Liver (tissue), 9 donors: ENCODE data around the gene AIG1. TPM values are rescaled to one million over a fixed set of nuclear protein-coding genes. Genes with fewer than 3 reads are reported as not detected.

Source experiments
- DNase-seq: peaks from one replicate; pipeline ENCODE4 v3.0.0-alpha.2; 2017; ENCODE audit warnings: low spot score
- H3K27ac ChIP-seq, 2 donors: one replicate each; pipeline ENCODE4 v1.7.0; 2013; ENCODE audit warnings: inconsistent platforms in 2 of 2, low read length in 2 of 2, control low read depth in 1 of 2, low read depth in 1 of 2, mild to moderate bottlenecking in 1 of 2
- H3K27me3 ChIP-seq, 4 donors: one replicate each; pipeline versions ENCODE4 v1.6.1 to v1.7.0; 2013; ENCODE audit warnings: low read length in 3 of 4, inconsistent platforms in 1 of 4, mild to moderate bottlenecking in 1 of 4, moderate library complexity in 1 of 4; ENCODE audit not compliant: control insufficient read depth in 4 of 4, insufficient read depth in 4 of 4
- H3K36me3 ChIP-seq, 4 donors: one replicate each; pipeline versions ENCODE4 v1.6.1 to v1.7.0; 2013; ENCODE audit warnings: low read length in 3 of 4, mild to moderate bottlenecking in 3 of 4, low read depth in 1 of 4, moderate library complexity in 1 of 4; ENCODE audit not compliant: control insufficient read depth in 4 of 4, insufficient read depth in 3 of 4
- H3K4me1 ChIP-seq, 4 donors: one replicate each; pipeline versions ENCODE4 v1.6.1 to v1.7.0; 2013; ENCODE audit warnings: low read length in 3 of 4, mild to moderate bottlenecking in 3 of 4, moderate library complexity in 1 of 4; ENCODE audit not compliant: control insufficient read depth in 4 of 4, insufficient read depth in 4 of 4
- H3K4me3 ChIP-seq, 3 donors: one replicate each; pipeline versions ENCODE4 v1.6.1 to v1.7.0; 2013; ENCODE audit warnings: low read length in 3 of 3, control low read depth in 1 of 3, low read depth in 1 of 3, mild to moderate bottlenecking in 1 of 3
- H3K9ac ChIP-seq, 2 donors: one replicate each; pipeline ENCODE4 v1.7.0; 2013; ENCODE audit warnings: low read length in 2 of 2, mild to moderate bottlenecking in 2 of 2, moderate library complexity in 2 of 2, control low read depth in 1 of 2, low read depth in 1 of 2
- H3K9me3 ChIP-seq, 4 donors: one replicate each; pipeline versions ENCODE4 v1.6.1 to v1.7.0; 2013; ENCODE audit warnings: low read length in 3 of 4; ENCODE audit not compliant: control insufficient read depth in 4 of 4
- EGR1 ChIP-seq, 2 donors: IDR thresholded peaks; 2 replicates each; pipeline ENCODE4 v1.6.1; 2016 to 2018; ENCODE audit warnings: antibody characterized with exemption in 2 of 2, low read depth in 2 of 2
- FOXA1 ChIP-seq: IDR thresholded peaks from 2 replicates; pipeline ENCODE4 v1.6.1; 2016; ENCODE audit warnings: antibody characterized with exemption
- FOXA2 ChIP-seq: IDR thresholded peaks from 2 replicates; pipeline ENCODE4 v1.6.1; 2016; ENCODE audit warnings: antibody characterized with exemption
- GABPA ChIP-seq, 2 donors: IDR thresholded peaks in 1 of 2; conservative IDR thresholded peaks in 1 of 2; 2 replicates each; pipeline ENCODE4 v1.6.1; 2016; ENCODE audit warnings: antibody characterized with exemption in 2 of 2, mild to moderate bottlenecking in 1 of 2, moderate library complexity in 1 of 2
- HNF4A ChIP-seq, 2 donors: conservative IDR thresholded peaks; 2 replicates each; pipeline ENCODE4 v1.6.1; 2016; ENCODE audit warnings: antibody characterized with exemption in 2 of 2, mild to moderate bottlenecking in 2 of 2
- HNF4G ChIP-seq: IDR thresholded peaks from 2 replicates; pipeline ENCODE4 v1.6.1; 2016; ENCODE audit warnings: antibody characterized with exemption
- JUND ChIP-seq, 2 donors: IDR thresholded peaks; 2 replicates each; pipeline ENCODE4 v1.6.1; 2016; ENCODE audit warnings: antibody characterized with exemption in 2 of 2
- NR2F2 ChIP-seq: IDR thresholded peaks from 2 replicates; pipeline ENCODE4 v1.6.1; 2016; ENCODE audit warnings: antibody characterized with exemption
- RAD21 ChIP-seq, 2 donors: IDR thresholded peaks; 2 replicates each; pipeline ENCODE4 v1.6.1; 2016; ENCODE audit warnings: antibody characterized with exemption in 2 of 2, mild to moderate bottlenecking in 2 of 2
- RXRA ChIP-seq, 2 donors: IDR thresholded peaks; 2 replicates each; pipeline ENCODE4 v1.6.1; 2017 to 2018; ENCODE audit warnings: antibody characterized with exemption in 2 of 2, mild to moderate bottlenecking in 1 of 2
- SP1 ChIP-seq: IDR thresholded peaks from 2 replicates; pipeline ENCODE4 v1.6.1; 2018; ENCODE audit warnings: antibody characterized with exemption, mild to moderate bottlenecking
- TAF1 ChIP-seq: conservative IDR thresholded peaks from 2 replicates; pipeline ENCODE4 v1.6.1; 2016; ENCODE audit warnings: antibody characterized with exemption, mild to moderate bottlenecking
- YY1 ChIP-seq: IDR thresholded peaks from 2 replicates; pipeline ENCODE4 v1.6.1; 2016; ENCODE audit warnings: antibody characterized with exemption, mild to moderate bottlenecking
- WGBS: extraction: QIAGEN DNeasy Blood & Tissue Kit; methylation state at CpG from one replicate; pipeline ENCODE4 v1.1.7; 2013; 5-methylcytosine and 5-hydroxymethylcytosine counted together
- polyA plus RNA-seq, 2 donors: library from polyadenylated mRNA; stranded (reverse) in 1 of 2; unstranded in 1 of 2; fragments of 200-250 nt in 1 of 2; fragments of >200 nt in 1 of 2; fragmentation: Nextera tagmentation in 1 of 2; extraction: Ambion mirVana in 1 of 2; gene quantifications; one replicate each; pipeline versions ENCODE4 v1.2.1 to v1.2.3, GENCODE V29; 2013 to 2015
- total RNA-seq, 2 donors: library from RNA; depleted of rRNA; stranded (reverse); fragments of >200 nt; gene quantifications; one replicate each; pipeline ENCODE4 v1.2.3, GENCODE V29; 2014
- TF ChIP-seq, protein P1 (sequence below): IDR thresholded peaks from 2 replicates; pipeline ENCODE4 v1.6.1; 2016; ENCODE audit warnings: antibody characterized with exemption, mild to moderate bottlenecking
- TF ChIP-seq, protein P2 (sequence below): IDR thresholded peaks from 2 replicates; pipeline ENCODE4 v1.6.1; 2016; ENCODE audit warnings: antibody characterized with exemption
- TF ChIP-seq, protein P3 (sequence below): IDR thresholded peaks from 2 replicates; pipeline ENCODE4 v1.6.1; 2016; ENCODE audit warnings: antibody characterized with exemption
- TF ChIP-seq, protein P4 (sequence below): IDR thresholded peaks from 2 replicates; pipeline ENCODE4 v1.6.1; 2016; ENCODE audit warnings: antibody characterized with exemption
- TF ChIP-seq, protein P5 (sequence below): fragments of 150-350 bp; IDR thresholded peaks from 2 replicates; pipeline ENCODE4 v1.5.1; 2017; ENCODE audit warnings: improper control_type of control experiment, low read depth, low read length; ENCODE audit not compliant: missing input control
- donor health status: healthy.
- donor health status: healthy.
- donor health status: healthy.
- donor health status: healthy.
- donor health status: healthy.

The AIG1 gene
- total and polyA plus RNA-seq, 4 donors = 74.8 to 169 (median 121) TPM

DNA sequence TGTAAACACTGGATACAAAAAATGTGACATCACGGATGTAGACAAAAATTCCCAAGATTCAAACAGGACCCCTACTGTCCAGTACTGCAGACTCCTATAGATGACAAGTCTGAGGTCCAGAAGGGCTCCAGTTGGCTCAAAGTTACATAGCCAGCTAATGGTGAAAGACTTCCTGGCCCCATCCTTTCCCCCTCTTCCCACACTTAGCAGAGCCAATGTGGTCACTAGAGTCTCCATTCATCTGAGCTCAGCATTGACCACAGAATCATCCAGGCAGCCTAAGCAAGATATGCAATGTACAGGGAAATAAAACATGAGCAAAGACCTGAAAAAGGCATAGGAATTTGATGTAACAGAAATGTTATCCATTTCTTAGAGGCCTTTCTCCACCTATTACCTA, 209.3 kb downstream of the AIG1 start:
- TF ChIP-seq HNF4G = no peak
- no peak for TF ChIP-seq FOXA2
- TF ChIP-seq, protein P1, sequence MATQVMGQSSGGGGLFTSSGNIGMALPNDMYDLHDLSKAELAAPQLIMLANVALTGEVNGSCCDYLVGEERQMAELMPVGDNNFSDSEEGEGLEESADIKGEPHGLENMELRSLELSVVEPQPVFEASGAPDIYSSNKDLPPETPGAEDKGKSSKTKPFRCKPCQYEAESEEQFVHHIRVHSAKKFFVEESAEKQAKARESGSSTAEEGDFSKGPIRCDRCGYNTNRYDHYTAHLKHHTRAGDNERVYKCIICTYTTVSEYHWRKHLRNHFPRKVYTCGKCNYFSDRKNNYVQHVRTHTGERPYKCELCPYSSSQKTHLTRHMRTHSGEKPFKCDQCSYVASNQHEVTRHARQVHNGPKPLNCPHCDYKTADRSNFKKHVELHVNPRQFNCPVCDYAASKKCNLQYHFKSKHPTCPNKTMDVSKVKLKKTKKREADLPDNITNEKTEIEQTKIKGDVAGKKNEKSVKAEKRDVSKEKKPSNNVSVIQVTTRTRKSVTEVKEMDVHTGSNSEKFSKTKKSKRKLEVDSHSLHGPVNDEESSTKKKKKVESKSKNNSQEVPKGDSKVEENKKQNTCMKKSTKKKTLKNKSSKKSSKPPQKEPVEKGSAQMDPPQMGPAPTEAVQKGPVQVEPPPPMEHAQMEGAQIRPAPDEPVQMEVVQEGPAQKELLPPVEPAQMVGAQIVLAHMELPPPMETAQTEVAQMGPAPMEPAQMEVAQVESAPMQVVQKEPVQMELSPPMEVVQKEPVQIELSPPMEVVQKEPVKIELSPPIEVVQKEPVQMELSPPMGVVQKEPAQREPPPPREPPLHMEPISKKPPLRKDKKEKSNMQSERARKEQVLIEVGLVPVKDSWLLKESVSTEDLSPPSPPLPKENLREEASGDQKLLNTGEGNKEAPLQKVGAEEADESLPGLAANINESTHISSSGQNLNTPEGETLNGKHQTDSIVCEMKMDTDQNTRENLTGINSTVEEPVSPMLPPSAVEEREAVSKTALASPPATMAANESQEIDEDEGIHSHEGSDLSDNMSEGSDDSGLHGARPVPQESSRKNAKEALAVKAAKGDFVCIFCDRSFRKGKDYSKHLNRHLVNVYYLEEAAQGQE = no peak
- no peak for TF ChIP-seq YY1
- TF ChIP-seq EGR1 (IDR thresholded peaks at IDR 0.05; ENCODE audit: low read depth in 2 of 2) = no peak
- TF ChIP-seq RXRA (IDR thresholded peaks at IDR 0.05) = no peak
- TF ChIP-seq NR2F2 = no peak
- no peak for TF ChIP-seq GABPA (IDR thresholded peaks at IDR 0.05 in 1 of 2, conservative IDR thresholded peaks at IDR 0.05 in 1 of 2)
- TF ChIP-seq, protein P2, sequence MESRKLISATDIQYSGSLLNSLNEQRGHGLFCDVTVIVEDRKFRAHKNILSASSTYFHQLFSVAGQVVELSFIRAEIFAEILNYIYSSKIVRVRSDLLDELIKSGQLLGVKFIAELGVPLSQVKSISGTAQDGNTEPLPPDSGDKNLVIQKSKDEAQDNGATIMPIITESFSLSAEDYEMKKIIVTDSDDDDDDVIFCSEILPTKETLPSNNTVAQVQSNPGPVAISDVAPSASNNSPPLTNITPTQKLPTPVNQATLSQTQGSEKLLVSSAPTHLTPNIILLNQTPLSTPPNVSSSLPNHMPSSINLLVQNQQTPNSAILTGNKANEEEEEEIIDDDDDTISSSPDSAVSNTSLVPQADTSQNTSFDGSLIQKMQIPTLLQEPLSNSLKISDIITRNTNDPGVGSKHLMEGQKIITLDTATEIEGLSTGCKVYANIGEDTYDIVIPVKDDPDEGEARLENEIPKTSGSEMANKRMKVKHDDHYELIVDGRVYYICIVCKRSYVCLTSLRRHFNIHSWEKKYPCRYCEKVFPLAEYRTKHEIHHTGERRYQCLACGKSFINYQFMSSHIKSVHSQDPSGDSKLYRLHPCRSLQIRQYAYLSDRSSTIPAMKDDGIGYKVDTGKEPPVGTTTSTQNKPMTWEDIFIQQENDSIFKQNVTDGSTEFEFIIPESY = no peak
- TF ChIP-seq, protein P3, sequence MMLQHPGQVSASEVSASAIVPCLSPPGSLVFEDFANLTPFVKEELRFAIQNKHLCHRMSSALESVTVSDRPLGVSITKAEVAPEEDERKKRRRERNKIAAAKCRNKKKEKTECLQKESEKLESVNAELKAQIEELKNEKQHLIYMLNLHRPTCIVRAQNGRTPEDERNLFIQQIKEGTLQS = no peak
- no peak overlapping the region for H3K9ac ChIP-seq
- no peak for DNase-seq
- H3K36me3 ChIP-seq = peaks cover 0 to 2% (median 0%) of the 10 kb centered on the region in 4 donors
- H3K27me3 ChIP-seq = no peaks in the 10 kb centered on the region
- no peak overlapping the region for H3K4me3 ChIP-seq
- H3K9me3 ChIP-seq = no peaks in the 10 kb centered on the region
- H3K27ac ChIP-seq = no peak overlapping the region
- WGBS = 90% methylated on average over 1 of the region's 1 CpG
- H3K4me1 ChIP-seq = peaks cover 0 to 4% (median 3%) of the 10 kb centered on the region in 4 donors

DNA sequence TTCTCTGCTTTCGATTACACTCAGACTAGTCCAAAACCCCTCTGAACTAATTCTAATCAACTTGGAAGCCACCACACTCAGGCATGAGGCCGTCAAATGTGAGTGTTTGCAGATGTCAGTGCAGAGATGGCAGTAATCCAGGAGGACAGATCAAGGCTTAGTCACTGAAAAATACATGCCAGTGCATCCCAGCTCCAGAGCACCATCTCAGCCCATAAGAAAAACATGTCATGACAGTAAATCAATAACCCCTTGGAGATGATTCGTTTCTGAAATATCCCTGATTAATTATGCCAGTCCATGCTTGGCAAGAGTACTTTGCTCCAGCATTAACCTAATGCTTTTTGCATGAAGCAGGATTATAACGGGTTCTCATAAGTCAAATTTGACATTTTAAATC, 210.3 kb downstream of the AIG1 start:
- peaks cover 0 to 4% (median 3%) of the 10 kb centered on the region in 4 donors for H3K4me1 ChIP-seq
- WGBS = 56% methylated on average over 4 of the region's 4 CpGs
- H3K4me3 ChIP-seq = no peak overlapping the region
- peaks cover 0 to 2% (median 0%) of the 10 kb centered on the region in 4 donors for H3K36me3 ChIP-seq
- TF ChIP-seq RXRA (IDR thresholded peaks at IDR 0.05) (no peak), EGR1 (IDR thresholded peaks at IDR 0.05; ENCODE audit: low read depth in 2 of 2) (no peak), SP1 (no peak), TAF1 (no peak), HNF4A (conservative IDR thresholded peaks at IDR 0.05) (no peak), NR2F2 (no peak), HNF4G (no peak), RAD21 (IDR thresholded peaks at IDR 0.05) (no peak), YY1 (no peak), FOXA1 (no peak), FOXA2 (no peak), JUND (IDR thresholded peaks at IDR 0.05) (no peak), GABPA (IDR thresholded peaks at IDR 0.05 in 1 of 2, conservative IDR thresholded peaks at IDR 0.05 in 1 of 2) (no peak)
- TF ChIP-seq, protein P4, sequence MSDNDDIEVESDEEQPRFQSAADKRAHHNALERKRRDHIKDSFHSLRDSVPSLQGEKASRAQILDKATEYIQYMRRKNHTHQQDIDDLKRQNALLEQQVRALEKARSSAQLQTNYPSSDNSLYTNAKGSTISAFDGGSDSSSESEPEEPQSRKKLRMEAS = no peak
- TF ChIP-seq, protein P3 = no peak
- TF ChIP-seq, protein P5, sequence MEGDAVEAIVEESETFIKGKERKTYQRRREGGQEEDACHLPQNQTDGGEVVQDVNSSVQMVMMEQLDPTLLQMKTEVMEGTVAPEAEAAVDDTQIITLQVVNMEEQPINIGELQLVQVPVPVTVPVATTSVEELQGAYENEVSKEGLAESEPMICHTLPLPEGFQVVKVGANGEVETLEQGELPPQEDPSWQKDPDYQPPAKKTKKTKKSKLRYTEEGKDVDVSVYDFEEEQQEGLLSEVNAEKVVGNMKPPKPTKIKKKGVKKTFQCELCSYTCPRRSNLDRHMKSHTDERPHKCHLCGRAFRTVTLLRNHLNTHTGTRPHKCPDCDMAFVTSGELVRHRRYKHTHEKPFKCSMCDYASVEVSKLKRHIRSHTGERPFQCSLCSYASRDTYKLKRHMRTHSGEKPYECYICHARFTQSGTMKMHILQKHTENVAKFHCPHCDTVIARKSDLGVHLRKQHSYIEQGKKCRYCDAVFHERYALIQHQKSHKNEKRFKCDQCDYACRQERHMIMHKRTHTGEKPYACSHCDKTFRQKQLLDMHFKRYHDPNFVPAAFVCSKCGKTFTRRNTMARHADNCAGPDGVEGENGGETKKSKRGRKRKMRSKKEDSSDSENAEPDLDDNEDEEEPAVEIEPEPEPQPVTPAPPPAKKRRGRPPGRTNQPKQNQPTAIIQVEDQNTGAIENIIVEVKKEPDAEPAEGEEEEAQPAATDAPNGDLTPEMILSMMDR = no peak
- TF ChIP-seq, protein P2 = no peak
- TF ChIP-seq, protein P1 = no peak
- no peak for DNase-seq
- no peak overlapping the region for H3K27ac ChIP-seq
- H3K27me3 ChIP-seq = no peaks in the 10 kb centered on the region
- no peak overlapping the region for H3K9ac ChIP-seq
- H3K9me3 ChIP-seq = no peaks in the 10 kb centered on the region
